Measurements from ENCODE around the gene APOL6.
"Not testable (repeated sequence)": the region's sequence is repeated elsewhere in the genome, so short reads cannot be mapped to it uniquely, and the experiment has no call there.

APOL6 gene

DNA sequence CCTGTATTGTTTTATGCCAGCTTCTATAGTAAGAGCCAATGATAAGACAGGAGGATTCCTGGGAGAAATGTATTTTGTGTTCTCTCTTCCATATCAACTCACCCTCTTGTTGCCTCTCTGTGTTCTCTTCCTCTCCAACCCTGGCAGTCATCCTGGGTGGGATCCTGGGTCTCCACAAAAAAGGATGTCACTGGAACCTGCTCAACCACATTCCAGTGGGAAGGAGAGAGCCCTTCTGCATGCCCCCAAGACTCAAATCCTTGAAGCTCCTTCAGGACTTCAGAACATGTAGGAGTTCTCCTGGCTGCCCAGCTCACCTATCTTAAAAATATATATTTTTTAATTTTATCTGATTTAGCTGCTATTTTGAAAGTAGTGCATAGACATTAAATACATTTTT, 26.1 kb downstream of the APOL6 start:
- CTCF ChIA-PET = interaction anchor here (0.7 to 1.6 kb wide), 2 partner anchors 10 to 43 kb away, joined by 3 to 4 read pairs; no protein-coding TSS in a partner anchor
- POLR2A ChIA-PET = no interaction called here
- Histone ChIP-seq H3K4me1 (ENCODE audit: control insufficient read depth, insufficient read depth, low read length) (no peaks in the 10 kb centered on the region), H3K4me3 (ENCODE audit: low read depth, low read length) (no peak overlapping the region), H3K9me3 (ENCODE audit: control insufficient read depth, insufficient read depth, low read depth, low read length) (no peaks in the 10 kb centered on the region), H3K27ac (ENCODE audit: extremely low read depth, low read depth, low read length) (no peak overlapping the region), H3K36me3 (ENCODE audit: control insufficient read depth in 2 of 2, insufficient read depth in 1 of 2, low read length in 2 of 2) (no peaks in the 10 kb centered on the region)
- TF ChIP-seq, protein P1, sequence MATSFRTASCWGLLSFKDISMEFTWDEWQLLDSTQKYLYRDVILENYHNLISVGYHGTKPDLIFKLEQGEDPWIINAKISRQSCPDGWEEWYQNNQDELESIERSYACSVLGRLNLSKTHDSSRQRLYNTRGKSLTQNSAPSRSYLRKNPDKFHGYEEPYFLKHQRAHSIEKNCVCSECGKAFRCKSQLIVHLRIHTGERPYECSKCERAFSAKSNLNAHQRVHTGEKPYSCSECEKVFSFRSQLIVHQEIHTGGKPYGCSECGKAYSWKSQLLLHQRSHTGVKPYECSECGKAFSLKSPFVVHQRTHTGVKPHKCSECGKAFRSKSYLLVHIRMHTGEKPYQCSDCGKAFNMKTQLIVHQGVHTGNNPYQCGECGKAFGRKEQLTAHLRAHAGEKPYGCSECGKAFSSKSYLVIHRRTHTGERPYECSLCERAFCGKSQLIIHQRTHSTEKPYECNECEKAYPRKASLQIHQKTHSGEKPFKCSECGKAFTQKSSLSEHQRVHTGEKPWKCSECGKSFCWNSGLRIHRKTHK (tag by site-specific recombination; IDR thresholded peaks at IDR 0.05) = no peak
- TF ChIP-seq ZNF548 (tag by site-specific recombination; IDR thresholded peaks at IDR 0.05) = no peak
- no peak for TF ChIP-seq ZNF501 (tag by site-specific recombination; IDR thresholded peaks at IDR 0.05)
- TF ChIP-seq, protein P2, sequence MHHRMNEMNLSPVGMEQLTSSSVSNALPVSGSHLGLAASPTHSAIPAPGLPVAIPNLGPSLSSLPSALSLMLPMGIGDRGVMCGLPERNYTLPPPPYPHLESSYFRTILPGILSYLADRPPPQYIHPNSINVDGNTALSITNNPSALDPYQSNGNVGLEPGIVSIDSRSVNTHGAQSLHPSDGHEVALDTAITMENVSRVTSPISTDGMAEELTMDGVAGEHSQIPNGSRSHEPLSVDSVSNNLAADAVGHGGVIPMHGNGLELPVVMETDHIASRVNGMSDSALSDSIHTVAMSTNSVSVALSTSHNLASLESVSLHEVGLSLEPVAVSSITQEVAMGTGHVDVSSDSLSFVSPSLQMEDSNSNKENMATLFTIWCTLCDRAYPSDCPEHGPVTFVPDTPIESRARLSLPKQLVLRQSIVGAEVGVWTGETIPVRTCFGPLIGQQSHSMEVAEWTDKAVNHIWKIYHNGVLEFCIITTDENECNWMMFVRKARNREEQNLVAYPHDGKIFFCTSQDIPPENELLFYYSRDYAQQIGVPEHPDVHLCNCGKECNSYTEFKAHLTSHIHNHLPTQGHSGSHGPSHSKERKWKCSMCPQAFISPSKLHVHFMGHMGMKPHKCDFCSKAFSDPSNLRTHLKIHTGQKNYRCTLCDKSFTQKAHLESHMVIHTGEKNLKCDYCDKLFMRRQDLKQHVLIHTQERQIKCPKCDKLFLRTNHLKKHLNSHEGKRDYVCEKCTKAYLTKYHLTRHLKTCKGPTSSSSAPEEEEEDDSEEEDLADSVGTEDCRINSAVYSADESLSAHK (tag by site-specific recombination; IDR thresholded peaks at IDR 0.05) = no peak
- TF ChIP-seq, protein P3, sequence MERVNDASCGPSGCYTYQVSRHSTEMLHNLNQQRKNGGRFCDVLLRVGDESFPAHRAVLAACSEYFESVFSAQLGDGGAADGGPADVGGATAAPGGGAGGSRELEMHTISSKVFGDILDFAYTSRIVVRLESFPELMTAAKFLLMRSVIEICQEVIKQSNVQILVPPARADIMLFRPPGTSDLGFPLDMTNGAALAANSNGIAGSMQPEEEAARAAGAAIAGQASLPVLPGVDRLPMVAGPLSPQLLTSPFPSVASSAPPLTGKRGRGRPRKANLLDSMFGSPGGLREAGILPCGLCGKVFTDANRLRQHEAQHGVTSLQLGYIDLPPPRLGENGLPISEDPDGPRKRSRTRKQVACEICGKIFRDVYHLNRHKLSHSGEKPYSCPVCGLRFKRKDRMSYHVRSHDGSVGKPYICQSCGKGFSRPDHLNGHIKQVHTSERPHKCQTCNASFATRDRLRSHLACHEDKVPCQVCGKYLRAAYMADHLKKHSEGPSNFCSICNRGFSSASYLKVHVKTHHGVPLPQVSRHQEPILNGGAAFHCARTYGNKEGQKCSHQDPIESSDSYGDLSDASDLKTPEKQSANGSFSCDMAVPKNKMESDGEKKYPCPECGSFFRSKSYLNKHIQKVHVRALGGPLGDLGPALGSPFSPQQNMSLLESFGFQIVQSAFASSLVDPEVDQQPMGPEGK (tag by site-specific recombination; IDR thresholded peaks at IDR 0.05) = no peak
- no peak for TF ChIP-seq ZNF433 (tag by site-specific recombination; IDR thresholded peaks at IDR 0.05; ENCODE audit: low read depth)
- TF ChIP-seq ZNF394 (tag by site-specific recombination; IDR thresholded peaks at IDR 0.05; ENCODE audit: borderline replicate concordance) = no peak
- TF ChIP-seq ZNF654 (tag by site-specific recombination; IDR thresholded peaks at IDR 0.05; ENCODE audit: low read depth) = no peak
- TF ChIP-seq ZNF239 (tag by site-specific recombination; IDR thresholded peaks at IDR 0.05) = no peak
- TF ChIP-seq ZBTB8A (tag by site-specific recombination; IDR thresholded peaks at IDR 0.05) = no peak
- TF ChIP-seq, protein P4, sequence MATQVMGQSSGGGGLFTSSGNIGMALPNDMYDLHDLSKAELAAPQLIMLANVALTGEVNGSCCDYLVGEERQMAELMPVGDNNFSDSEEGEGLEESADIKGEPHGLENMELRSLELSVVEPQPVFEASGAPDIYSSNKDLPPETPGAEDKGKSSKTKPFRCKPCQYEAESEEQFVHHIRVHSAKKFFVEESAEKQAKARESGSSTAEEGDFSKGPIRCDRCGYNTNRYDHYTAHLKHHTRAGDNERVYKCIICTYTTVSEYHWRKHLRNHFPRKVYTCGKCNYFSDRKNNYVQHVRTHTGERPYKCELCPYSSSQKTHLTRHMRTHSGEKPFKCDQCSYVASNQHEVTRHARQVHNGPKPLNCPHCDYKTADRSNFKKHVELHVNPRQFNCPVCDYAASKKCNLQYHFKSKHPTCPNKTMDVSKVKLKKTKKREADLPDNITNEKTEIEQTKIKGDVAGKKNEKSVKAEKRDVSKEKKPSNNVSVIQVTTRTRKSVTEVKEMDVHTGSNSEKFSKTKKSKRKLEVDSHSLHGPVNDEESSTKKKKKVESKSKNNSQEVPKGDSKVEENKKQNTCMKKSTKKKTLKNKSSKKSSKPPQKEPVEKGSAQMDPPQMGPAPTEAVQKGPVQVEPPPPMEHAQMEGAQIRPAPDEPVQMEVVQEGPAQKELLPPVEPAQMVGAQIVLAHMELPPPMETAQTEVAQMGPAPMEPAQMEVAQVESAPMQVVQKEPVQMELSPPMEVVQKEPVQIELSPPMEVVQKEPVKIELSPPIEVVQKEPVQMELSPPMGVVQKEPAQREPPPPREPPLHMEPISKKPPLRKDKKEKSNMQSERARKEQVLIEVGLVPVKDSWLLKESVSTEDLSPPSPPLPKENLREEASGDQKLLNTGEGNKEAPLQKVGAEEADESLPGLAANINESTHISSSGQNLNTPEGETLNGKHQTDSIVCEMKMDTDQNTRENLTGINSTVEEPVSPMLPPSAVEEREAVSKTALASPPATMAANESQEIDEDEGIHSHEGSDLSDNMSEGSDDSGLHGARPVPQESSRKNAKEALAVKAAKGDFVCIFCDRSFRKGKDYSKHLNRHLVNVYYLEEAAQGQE (tag by site-specific recombination; IDR thresholded peaks at IDR 0.05) = no peak
- no peak for TF ChIP-seq ZNF529 (tag by site-specific recombination; IDR thresholded peaks at IDR 0.05; ENCODE audit: insufficient replicate concordance)
- no peak for TF ChIP-seq ZNF426 (tag by site-specific recombination; IDR thresholded peaks at IDR 0.05)
- TF ChIP-seq ZNF76 (tag by site-specific recombination; IDR thresholded peaks at IDR 0.05; ENCODE audit: borderline replicate concordance, low read depth) = no peak
- no peak for TF ChIP-seq FEZF1 (tag by site-specific recombination; IDR thresholded peaks at IDR 0.05)

DNA sequence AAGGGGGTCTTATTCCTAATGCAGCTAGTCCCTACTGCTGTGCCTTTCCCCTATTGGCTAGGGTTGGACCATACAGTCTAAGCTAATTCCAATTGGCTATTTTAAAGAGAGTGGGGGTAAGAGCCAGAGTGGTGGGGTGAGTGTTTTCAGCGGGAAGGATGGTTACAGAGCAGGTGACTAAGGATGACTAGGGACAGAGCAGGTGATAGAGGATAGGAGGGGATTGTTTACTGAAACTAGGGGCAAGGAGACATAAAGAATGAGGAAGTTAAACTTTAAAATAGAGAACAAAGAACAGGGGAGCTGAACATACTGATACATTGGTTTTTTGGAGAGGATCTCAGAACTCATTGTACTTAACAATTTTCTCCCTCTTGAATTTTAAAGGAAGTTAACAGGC, 27.8 kb downstream of the APOL6 start:
- H3K9me3 ChIP-seq (ENCODE audit: control insufficient read depth, insufficient read depth, low read depth, low read length); H3K4me1 ChIP-seq (ENCODE audit: control insufficient read depth, insufficient read depth, low read length); H3K27ac ChIP-seq (ENCODE audit: extremely low read depth, low read depth, low read length); H3K36me3 ChIP-seq (ENCODE audit: control insufficient read depth in 2 of 2, insufficient read depth in 1 of 2, low read length in 2 of 2); POLR2A ChIA-PET; H3K4me3 ChIP-seq (ENCODE audit: low read depth, low read length): not testable (repeated sequence)
- CTCF ChIA-PET = interaction anchor here (0.8 kb wide), 1 partner anchor 9 kb away, joined by 3 read pairs; no protein-coding TSS in a partner anchor
